WTC11 (cell line): Measurements from ENCODE around the gene DSG3. TPM values are rescaled to one million over a fixed set of nuclear protein-coding genes. Genes with fewer than 3 reads are reported as not detected.

Source experiments
- ATAC-seq: fragments of 200-7000 bp; cut with Tn5 transposase; 2 replicates; pipeline ENCODE4 v1.10.0; 2021; ENCODE audit warnings: mild to moderate bottlenecking, moderate library complexity
- CTCF ChIA-PET: fragments of 300-600 bp; sonication (Branson Sonifier 250); formaldehyde crosslinking; loops from one replicate; lab custom pipeline; 2021; ENCODE audit warnings: antibody characterized with exemption; lab: Charles Lee
- POLR2A ChIA-PET: fragments of 350-600 bp; sonication (Branson Sonifier 250); formaldehyde crosslinking; loops from one replicate; lab custom pipeline; 2021; ENCODE audit warnings: antibody characterized with exemption; lab: Charles Lee
- DNase-seq: peaks from one replicate; pipeline ENCODE4 v3.0.0; 2021; ENCODE audit warnings: low spot score
- H3K27ac Mint-ChIP-seq: 2 replicates; pipeline ENCODE4 v1.8.0; 2021; ENCODE audit warnings: mixed read lengths
- H3K27me3 Mint-ChIP-seq: 2 replicates; pipeline ENCODE4 v1.8.0; 2021; ENCODE audit warnings: low read depth, mild to moderate bottlenecking, moderate library complexity, mixed read lengths
- H3K36me3 Mint-ChIP-seq: 2 replicates; pipeline ENCODE4 v1.8.0; 2021; ENCODE audit warnings: mixed read lengths
- H3K4me1 Mint-ChIP-seq: 2 replicates; pipeline ENCODE4 v1.8.0; 2022; ENCODE audit warnings: mixed read lengths
- H3K4me3 Mint-ChIP-seq: 2 replicates; pipeline ENCODE4 v1.8.0; 2021; ENCODE audit warnings: mild to moderate bottlenecking, moderate library complexity, mixed read lengths
- H3K9me3 Mint-ChIP-seq: 2 replicates; pipeline ENCODE4 v1.8.0; 2021; ENCODE audit warnings: mixed read lengths
- ATF1 ChIP-seq: sonication (generic); formaldehyde crosslinking; IDR thresholded peaks from 2 replicates; pipeline ENCODE4 v1.8.1; 2023; ENCODE audit warnings: mild to moderate bottlenecking, moderate library complexity, missing genetic modification reagents
- CREM ChIP-seq: sonication (generic); formaldehyde crosslinking; IDR thresholded peaks from 2 replicates; pipeline ENCODE4 v1.8.1; 2022; ENCODE audit warnings: mild to moderate bottlenecking, missing genetic modification reagents, moderate library complexity
- E2F4 ChIP-seq: sonication (generic); formaldehyde crosslinking; IDR thresholded peaks from 2 replicates; pipeline ENCODE4 v1.8.1; 2022; ENCODE audit warnings: low read depth, mild to moderate bottlenecking, moderate library complexity, missing genetic modification reagents, borderline replicate concordance
- ELF4 ChIP-seq: sonication (generic); formaldehyde crosslinking; IDR thresholded peaks from 2 replicates; pipeline ENCODE4 v1.8.1; 2022; ENCODE audit warnings: low read depth, mild to moderate bottlenecking, moderate library complexity, missing genetic modification reagents
- EMX1 ChIP-seq: fragments of 250-450 bp; sonication (Bioruptor Pico); IDR thresholded peaks from 2 replicates; pipeline ENCODE4 v1.8.0; 2021; ENCODE audit warnings: mild to moderate bottlenecking
- ERG ChIP-seq: fragments of 250-450 bp; sonication (Bioruptor Pico); IDR thresholded peaks from 2 replicates; pipeline ENCODE4 v1.8.0; 2021; ENCODE audit warnings: mild to moderate bottlenecking
- FOXP4 ChIP-seq: sonication (generic); formaldehyde crosslinking; IDR thresholded peaks from 2 replicates; pipeline ENCODE4 v1.8.0; 2022; ENCODE audit warnings: mild to moderate bottlenecking, missing genetic modification reagents
- GRHL2 ChIP-seq: fragments of 250-450 bp; sonication (Bioruptor Pico); IDR thresholded peaks from 2 replicates; pipeline ENCODE4 v1.8.0; 2022; ENCODE audit warnings: mild to moderate bottlenecking, moderate library complexity; ENCODE audit not compliant: insufficient replicate concordance, severe bottlenecking
- GTF2I ChIP-seq: fragments of 250-450 bp; sonication (Bioruptor Pico); conservative IDR thresholded peaks from 2 replicates; pipeline ENCODE4 v1.4.0; 2021; ENCODE audit warnings: mild to moderate bottlenecking
- JAZF1 ChIP-seq: fragments of 250-450 bp; sonication (Bioruptor Pico); IDR thresholded peaks from 2 replicates; pipeline ENCODE4 v1.9.0; 2021; ENCODE audit warnings: moderate library complexity, mild to moderate bottlenecking, inconsistent platforms
- PRDM15 ChIP-seq: sonication (generic); formaldehyde crosslinking; IDR thresholded peaks from 2 replicates; pipeline ENCODE4 v1.8.0; 2022; ENCODE audit warnings: missing genetic modification reagents
- SMAD3 ChIP-seq: sonication (generic); formaldehyde crosslinking; IDR thresholded peaks from 2 replicates; pipeline ENCODE4 v1.8.0; 2022; ENCODE audit warnings: missing genetic modification reagents, mild to moderate bottlenecking, borderline replicate concordance
- SP1 ChIP-seq: sonication (generic); formaldehyde crosslinking; conservative IDR thresholded peaks from 2 replicates; pipeline ENCODE4 v1.8.1; 2022; ENCODE audit warnings: missing genetic modification reagents
- ZNF263 ChIP-seq: sonication (generic); formaldehyde crosslinking; IDR thresholded peaks from 2 replicates; pipeline ENCODE4 v1.8.1; 2022; ENCODE audit warnings: low read depth, mild to moderate bottlenecking, moderate library complexity, missing genetic modification reagents
- ZNF396 ChIP-seq: fragments of 250-450 bp; sonication (Bioruptor Pico); IDR thresholded peaks from 2 replicates; pipeline ENCODE4 v1.8.0; 2021; ENCODE audit warnings: mild to moderate bottlenecking, moderate library complexity, borderline replicate concordance
- ZSCAN18 ChIP-seq: fragments of 250-450 bp; sonication (Bioruptor Pico); IDR thresholded peaks from 2 replicates; pipeline ENCODE4 v2.1.2; 2022; ENCODE audit warnings: mild to moderate bottlenecking, moderate library complexity
- total RNA-seq: library from RNA; stranded (reverse); gene quantifications from 3 replicates; pipeline ENCODE4 v1.2.3, GENCODE V29; 2021

The DSG3 gene
- total RNA-seq, 1 experiment from 2014 or later, result 0.04 TPM

- TF ChIP-seq E2F4 (CRISPR knock-in tag) (no peak), JAZF1 (CRISPR knock-in tag) (no peak), ZNF396 (CRISPR knock-in tag) (no peak), ELF4 (no peak), FOXP4 (no peak), EMX1 (CRISPR knock-in tag) (no peak), GTF2I (no peak)
Observed at GRCh38 chr18:31441493-31441892, 6.0 kb upstream of the DSG3 start (continued).

GRCh38 chr18:31444142-31444541, 3.4 kb upstream of the DSG3 start:
- Mint-ChIP-seq H3K4me3 (no peak overlapping the region), H3K27ac (no peak overlapping the region), H3K27me3 (no peaks in the 10 kb centered on the region), H3K36me3 (no peaks in the 10 kb centered on the region), H3K4me1 (peaks cover 7% of the 10 kb centered on the region; the same call in 1 of the 2 replicates), H3K9me3 (no peaks in the 10 kb centered on the region)
- ATAC-seq, result no peak
- POLR2A ChIA-PET, result no interaction called here
- CTCF ChIA-PET, result no interaction called here
- TF ChIP-seq JAZF1 (CRISPR knock-in tag) (no peak), GRHL2 (CRISPR knock-in tag) (no peak), SMAD3 (no peak), SP1 (CRISPR knock-in tag) (no peak), ZNF263 (no peak), ERG (CRISPR knock-in tag) (no peak), PRDM15 (no peak), ATF1 (no peak), ZNF396 (CRISPR knock-in tag) (no peak), ZSCAN18 (CRISPR knock-in tag) (no peak), CREM (no peak)
- no peak for DNase-seq
